Neutrophil (primary cell): ENCODE measurements around the gene EPHA3.

Experiments used
- H3K27ac ChIP-seq: fragments of 200-600 bp; sonication (generic); 2 replicates; pipeline ENCODE4 v1.5.1; 2016; ENCODE audit warnings: mild to moderate bottlenecking, moderate library complexity
- H3K27me3 ChIP-seq: fragments of 200-600 bp; sonication (generic); 2 replicates; pipeline ENCODE4 v1.6.0; 2016; ENCODE audit warnings: mild to moderate bottlenecking
- H3K36me3 ChIP-seq: fragments of 200-600 bp; sonication (generic); 2 replicates; pipeline ENCODE4 v1.5.1; 2017
- H3K4me1 ChIP-seq, 2 experiments: fragments of 200-600 bp in 1 of 2; sonication (generic) in 1 of 2; 1 replicate in 1 of 2; 2 replicates in 1 of 2; pipeline versions ENCODE4 v1.5.1 to v1.6.1; 2013 to 2016; ENCODE audit warnings: low read depth in 1 of 2, low read length in 1 of 2, mild to moderate bottlenecking in 1 of 2, moderate library complexity in 1 of 2; ENCODE audit not compliant: control insufficient read depth in 1 of 2, insufficient read depth in 1 of 2
- H3K4me3 ChIP-seq, 2 experiments: fragments of 200-600 bp in 1 of 2; sonication (generic) in 1 of 2; 1 replicate in 1 of 2; 2 replicates in 1 of 2; pipeline ENCODE4 v1.5.1; 2013 to 2016; ENCODE audit warnings: low read depth in 1 of 2, low read length in 1 of 2, mild to moderate bottlenecking in 1 of 2, moderate library complexity in 1 of 2
- H3K9me3 ChIP-seq: fragments of 200-600 bp; sonication (generic); 2 replicates; pipeline ENCODE4 v1.5.1; 2016
- TF ChIP-seq, protein P1 (sequence below): fragments of 200-600 bp; sonication (generic); IDR thresholded peaks from 2 replicates; pipeline ENCODE4 v1.5.1; 2016; ENCODE audit warnings: antibody characterized with exemption

EPHA3 gene

DNA sequence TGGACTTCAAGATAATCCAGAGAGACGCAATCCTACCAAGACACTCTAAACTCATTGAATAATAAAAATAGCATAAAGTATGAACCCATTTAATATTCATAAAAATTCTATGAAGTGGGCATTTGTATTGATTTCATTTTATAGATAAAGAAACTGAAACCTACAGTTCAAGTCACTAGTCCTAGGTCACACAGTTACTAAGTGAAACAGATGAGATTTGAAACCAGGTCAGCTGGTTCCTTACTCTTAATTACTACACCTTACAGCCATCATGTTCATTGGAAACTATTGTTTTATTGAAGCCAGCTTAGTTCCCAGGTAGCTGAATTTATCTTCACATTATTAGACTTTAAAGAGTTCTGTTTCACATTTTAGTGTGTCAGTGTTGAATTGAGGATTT lies 158.7 kb downstream of the EPHA3 start:
- Histone ChIP-seq H3K36me3 (no peaks in the 10 kb centered on the region), H3K4me3 (no peak overlapping the region), H3K9me3 (no peaks in the 10 kb centered on the region), H3K27me3 (no peaks in the 10 kb centered on the region), H3K4me1 (no peaks in the 10 kb centered on the region), H3K27ac (no peak overlapping the region)
- TF ChIP-seq, protein P1, sequence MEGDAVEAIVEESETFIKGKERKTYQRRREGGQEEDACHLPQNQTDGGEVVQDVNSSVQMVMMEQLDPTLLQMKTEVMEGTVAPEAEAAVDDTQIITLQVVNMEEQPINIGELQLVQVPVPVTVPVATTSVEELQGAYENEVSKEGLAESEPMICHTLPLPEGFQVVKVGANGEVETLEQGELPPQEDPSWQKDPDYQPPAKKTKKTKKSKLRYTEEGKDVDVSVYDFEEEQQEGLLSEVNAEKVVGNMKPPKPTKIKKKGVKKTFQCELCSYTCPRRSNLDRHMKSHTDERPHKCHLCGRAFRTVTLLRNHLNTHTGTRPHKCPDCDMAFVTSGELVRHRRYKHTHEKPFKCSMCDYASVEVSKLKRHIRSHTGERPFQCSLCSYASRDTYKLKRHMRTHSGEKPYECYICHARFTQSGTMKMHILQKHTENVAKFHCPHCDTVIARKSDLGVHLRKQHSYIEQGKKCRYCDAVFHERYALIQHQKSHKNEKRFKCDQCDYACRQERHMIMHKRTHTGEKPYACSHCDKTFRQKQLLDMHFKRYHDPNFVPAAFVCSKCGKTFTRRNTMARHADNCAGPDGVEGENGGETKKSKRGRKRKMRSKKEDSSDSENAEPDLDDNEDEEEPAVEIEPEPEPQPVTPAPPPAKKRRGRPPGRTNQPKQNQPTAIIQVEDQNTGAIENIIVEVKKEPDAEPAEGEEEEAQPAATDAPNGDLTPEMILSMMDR, result no peak

- no peaks in the 10 kb centered on the region for H3K9me3 ChIP-seq
- no peaks in the 10 kb centered on the region for H3K4me1 ChIP-seq
- H3K27ac ChIP-seq, result no peak overlapping the region
- H3K27me3 ChIP-seq, result no peaks in the 10 kb centered on the region
- H3K4me3 ChIP-seq, result no peak overlapping the region
- TF ChIP-seq, protein P1, result no peak
- no peaks in the 10 kb centered on the region for H3K36me3 ChIP-seq
Measured at GRCh38 chr3:89268059-89268458, 160.6 kb downstream of the EPHA3 start.

- no peak overlapping the region for H3K27ac ChIP-seq
- no peaks in the 10 kb centered on the region for H3K36me3 ChIP-seq
- H3K4me1 ChIP-seq, result no peaks in the 10 kb centered on the region
- TF ChIP-seq, protein P1, result no peak
- no peaks in the 10 kb centered on the region for H3K9me3 ChIP-seq
- no peaks in the 10 kb centered on the region for H3K27me3 ChIP-seq
- H3K4me3 ChIP-seq, result no peak overlapping the region
Measured at GRCh38 chr3:89270201-89270600, 162.8 kb downstream of the EPHA3 start.

- Histone ChIP-seq H3K27ac (no peak overlapping the region), H3K4me3 (no peak overlapping the region), H3K4me1 (no peaks in the 10 kb centered on the region), H3K27me3 (no peaks in the 10 kb centered on the region), H3K9me3 (no peaks in the 10 kb centered on the region), H3K36me3 (no peaks in the 10 kb centered on the region)
- TF ChIP-seq, protein P1, result no peak
Measured at GRCh38 chr3:89275001-89275400, 167.6 kb downstream of the EPHA3 start.

DNA sequence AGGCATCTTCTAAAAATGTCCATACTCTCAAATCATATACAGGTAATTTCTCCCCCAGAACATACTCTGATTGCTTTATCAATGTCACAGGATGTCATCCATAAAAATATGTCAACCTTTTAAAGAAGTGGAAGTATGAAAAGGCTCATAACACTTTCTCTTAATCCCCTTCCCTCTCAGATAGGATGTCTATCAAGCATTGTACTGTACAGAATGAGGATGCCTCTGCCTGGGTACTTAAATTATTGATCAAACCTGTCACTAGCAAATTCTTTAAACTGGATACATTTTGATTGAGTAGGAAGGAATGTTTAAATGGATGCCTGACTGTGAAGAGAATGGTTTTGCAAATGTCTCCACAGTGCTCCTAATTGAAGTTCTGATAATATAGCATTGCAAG lies 168.7 kb downstream of the EPHA3 start:
- Histone ChIP-seq H3K4me1 (no peaks in the 10 kb centered on the region), H3K9me3 (no peaks in the 10 kb centered on the region), H3K36me3 (no peaks in the 10 kb centered on the region), H3K27me3 (no peaks in the 10 kb centered on the region), H3K27ac (no peak overlapping the region), H3K4me3 (no peak overlapping the region)
- TF ChIP-seq, protein P1, result no peak
